ENCODE measurements around the gene SUPV3L1.

SUPV3L1 gene

DNA sequence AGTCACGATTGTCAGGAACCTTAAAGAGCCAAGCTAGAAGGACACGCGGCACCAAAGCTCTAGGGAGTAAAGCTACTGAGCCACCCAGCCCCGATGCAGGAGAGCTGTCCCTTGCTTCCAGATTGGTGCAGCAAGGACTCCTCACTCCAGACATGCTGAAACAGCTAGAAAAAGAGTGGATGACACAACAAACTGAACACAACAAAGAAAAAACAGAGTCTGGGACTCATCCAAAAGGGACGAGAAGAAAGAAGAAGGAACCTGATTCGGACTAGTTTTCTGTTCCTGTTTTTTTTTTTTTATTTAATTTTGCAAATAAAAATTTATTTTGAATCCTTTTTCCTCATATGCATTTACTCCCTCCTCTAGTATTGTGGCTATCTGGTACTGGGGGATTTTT, 28.7 kb downstream of the SUPV3L1 start:
- no peak for DNase-seq

DNA sequence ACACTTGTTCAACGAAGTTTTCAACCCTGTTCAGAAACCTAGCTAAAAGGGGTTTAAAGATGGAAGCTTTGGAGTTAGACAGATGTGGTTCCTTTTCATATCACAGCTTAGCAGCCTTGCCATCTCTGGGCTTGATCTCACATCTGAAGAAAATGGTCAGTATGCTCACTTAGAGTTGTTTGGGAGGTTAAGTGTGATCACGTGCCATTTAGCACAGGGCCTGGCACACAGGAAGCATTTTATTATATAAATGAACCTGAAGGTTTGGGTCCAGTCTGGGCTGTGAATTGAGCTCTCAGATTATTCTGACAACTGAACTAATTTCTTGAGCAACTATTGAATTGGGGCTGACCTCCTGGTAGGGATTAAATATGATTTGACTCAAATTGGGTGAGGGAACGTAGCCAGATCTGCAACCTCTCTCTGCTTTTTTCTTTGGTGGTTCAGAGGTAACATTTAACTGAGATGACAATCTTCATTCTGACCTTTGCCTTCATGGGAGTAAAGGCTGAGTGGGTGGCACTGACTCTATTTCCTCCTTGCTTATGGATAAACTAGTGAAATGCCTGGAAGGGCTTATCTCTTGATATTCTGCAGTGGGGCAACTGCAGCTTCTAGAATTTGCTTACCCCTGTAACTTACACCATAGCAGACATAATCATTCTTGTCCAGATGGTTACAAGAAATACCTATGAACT, 29.9 kb downstream of the SUPV3L1 start:
- no peak for DNase-seq

DNA sequence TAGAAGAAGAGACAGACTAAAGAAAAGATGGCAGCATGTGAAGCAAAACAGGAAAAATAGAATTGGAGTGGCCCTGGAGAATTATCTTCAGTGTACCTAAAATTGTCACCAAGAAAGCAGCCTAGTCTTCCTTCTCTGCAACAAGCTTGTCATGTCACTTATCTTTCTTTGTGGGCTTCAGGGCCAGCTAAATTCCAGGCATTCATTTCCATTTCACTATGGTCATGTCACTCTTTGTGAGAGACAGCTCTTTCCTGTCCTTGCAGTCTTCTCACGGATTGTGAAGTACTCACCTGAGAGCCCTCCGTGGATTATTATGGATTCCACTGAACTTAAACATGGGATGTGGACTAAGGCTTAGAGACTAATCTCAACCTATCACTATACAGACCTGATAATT, 31.1 kb downstream of the SUPV3L1 start:
- no peak for DNase-seq

DNA sequence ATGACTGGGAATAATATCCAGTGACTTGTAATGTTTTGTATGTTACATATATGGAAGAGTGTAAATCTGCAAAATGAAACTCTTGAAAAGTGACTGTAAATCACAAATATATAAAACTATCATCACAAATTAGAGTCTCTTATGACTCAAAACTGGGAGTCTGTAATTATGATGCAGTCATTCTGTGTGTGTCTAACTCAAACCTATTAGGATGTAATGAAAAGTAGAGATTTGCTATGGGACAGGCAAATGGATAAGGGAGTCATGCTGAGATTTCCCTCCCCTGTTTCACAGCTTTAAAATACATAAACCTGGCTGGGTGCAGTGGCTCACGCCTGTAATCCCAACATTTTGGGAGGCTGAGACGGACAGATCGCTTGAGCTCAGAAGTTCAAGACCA, 31.5 kb downstream of the SUPV3L1 start:
- DNase-seq, result no peak

DNA sequence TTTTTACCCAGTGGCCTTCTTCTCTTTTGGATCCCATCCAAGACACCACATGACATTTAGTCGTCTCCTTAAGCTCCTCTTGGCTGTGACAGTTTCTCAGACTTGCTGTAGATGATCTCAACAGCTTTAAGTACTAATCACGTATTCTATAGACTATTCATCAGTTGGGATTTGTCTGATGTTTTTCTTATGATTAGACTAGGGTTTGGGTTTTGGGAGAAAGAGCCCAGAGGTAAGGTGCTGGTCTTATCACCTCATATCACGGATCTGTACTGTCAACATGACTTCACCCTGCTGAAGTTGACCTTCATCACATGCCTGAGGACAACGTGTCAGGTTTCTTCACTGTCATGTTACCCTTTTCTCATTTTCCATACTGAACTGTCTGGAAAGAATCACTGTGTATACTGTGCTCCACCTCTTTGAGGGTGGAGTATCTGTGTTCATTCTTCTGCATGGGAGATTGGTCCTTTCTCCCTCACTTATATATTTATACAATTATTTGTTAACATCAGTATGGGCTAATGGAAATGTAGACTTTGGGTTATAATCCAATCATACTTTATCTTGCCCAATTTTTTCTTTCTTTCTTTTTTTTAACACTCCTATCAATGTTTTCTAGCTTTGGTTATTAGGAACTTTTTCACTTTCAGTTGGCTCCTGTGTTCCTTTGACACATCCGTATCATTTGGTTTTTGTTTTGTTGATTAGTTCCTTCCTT, 33.7 kb downstream of the SUPV3L1 start:
- DNase-seq, result no peak

DNA sequence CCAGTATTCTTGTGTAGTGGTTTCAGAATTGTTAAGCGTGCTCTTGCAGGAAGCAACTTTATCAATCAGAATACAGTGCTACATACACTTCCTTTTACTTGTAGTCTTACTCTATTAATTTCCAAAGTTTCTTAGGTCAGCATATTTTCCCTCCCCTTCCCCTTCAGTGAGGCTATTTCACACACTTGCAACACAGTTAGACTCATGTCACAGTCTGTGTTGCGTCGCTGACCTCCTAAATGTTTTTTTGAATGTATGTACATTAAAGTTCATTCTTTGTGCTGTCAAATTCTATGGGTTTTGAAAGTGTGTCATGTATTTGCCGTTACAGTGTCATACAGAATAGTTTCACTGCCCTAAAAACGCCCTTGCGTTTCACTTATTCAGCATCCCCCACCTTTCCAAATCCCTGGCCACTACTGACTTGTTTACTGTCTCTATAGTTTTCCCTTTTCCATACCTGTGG, 34.7 kb downstream of the SUPV3L1 start:
- no peak for DNase-seq

DNA sequence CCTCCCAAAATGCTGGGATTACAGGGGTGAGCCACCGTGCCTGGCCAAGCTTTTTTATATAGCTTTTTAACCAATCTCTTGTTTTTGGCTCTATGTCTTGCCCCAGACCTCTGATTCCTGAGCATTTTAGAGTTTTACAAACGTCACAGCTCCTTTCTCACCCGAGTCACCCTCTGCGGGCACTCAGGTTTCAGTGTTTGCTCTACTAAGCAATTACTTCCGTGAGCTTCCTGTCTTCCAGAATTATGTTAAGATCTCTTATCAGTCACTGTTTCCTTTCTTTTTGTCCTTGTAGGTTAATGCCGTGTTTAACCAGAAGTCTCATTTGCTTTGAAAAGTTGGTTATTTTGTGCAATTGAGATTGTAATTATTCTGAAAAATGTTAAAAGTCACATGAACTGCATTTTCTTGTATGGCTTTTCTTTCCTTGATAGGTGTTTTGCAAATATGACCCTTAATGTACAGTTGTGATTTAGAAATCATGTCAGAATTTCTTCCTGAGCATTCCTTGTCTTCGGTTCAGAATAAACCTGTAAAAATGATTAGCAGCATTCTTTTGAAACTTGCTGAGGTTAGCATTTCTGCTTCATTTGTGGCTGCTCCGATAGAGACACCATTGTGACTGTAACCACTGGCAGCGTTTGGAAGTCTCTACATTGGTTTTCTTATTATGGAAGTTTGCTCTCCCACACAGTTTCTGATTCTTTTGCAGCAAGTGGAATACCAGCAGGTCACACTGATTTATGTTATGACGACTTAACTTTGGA, 35.6 kb downstream of the SUPV3L1 start:
- DNase-seq, result no peak

DNA sequence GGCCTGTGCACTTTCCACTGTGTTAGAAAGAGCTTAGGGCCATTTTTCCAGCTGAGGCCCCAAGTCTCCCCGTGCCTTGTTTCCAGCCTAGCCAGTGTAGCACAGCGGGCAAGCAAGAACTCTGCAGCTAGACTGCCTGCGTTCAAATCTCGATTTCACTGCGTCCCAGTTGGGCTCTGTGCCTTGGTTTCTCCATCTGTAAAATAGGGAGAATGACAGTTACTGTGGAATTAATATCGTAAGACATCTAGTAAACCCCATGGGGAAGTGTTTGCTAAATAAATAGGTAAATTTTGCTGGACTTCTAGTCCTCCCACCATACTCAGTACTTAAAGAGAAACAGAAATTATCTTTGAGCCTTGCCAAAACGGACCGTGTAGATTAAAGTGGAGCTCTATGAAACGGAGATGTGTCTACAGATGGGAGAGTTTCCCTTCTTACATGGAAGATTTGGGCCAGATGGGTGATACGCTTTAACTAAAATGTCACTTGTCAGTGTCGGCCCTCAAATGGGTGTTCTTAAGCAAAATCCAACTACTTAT, 36.6 kb downstream of the SUPV3L1 start:
- DNase-seq, result no peak

DNA sequence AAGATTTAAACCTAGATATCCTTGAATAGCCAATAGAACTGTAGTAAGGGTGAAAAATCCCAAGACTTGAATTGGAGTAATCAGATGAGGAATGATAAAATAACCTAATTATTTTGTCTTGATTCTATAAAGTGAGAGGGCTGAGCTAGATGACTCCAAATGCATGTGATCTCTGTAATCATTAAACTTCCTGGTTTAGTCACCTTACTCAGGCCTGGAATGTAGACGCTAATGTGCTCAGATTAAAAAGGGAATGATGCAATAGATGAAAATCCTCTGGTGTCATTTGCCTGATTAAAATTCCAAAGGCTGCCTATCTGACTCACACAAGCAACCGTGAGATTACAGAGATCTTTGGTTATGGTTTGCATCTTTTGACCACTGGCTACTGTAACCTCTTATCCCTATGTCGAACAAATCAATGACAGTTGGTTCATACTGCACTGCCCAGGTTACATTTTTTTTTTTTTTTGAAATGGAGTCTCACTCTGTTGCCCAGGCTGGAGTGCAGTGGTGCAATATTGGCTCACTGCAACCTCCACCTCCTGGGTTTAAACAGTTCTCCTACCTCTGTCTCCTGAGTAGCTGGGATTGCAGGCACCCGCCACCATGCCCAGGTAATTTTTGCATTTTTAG, 37.2 kb downstream of the SUPV3L1 start:
- DNase-seq, result no peak

DNA sequence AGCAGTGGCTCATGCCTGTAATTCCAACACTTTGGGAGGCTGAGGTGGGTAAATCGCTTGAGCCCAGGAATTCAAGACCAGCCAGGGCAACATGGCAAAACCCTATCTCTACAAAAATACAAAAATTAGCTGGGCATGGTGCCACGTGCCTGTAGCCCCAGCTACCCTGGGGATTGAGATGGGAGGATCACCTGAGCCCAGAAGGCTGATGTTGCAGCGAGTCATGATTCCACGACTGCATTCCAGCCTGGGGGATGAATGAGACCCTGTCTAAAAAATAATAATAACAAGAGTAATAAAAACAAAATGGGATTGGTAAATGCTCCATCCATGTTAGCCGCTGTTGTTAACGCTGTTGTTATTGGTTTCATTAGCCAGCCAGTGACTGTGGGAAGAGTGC, 38.8 kb downstream of the SUPV3L1 start:
- no peak for DNase-seq

DNA sequence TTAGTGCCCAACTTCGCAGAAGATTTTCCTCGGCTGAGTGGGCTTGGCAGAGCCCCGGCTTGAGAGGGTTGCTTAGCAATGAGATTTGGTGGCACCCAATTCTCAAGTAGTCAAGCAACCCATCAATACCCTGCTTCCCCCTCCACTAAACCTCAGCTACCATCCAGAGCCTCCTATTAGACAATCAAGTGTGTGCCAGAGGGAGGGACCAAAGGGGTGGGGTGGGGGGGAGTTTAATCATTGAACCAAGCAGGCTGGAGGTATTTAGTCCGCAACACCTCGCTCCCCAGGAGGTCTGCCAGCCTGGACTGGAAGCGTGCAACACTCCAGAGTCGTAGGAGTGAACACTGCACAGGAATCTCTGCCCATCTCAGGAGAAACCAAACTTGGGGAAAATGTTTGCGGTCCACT, 40.0 kb downstream of the SUPV3L1 start, which contains the start of gene HKDC1:
Gene HKDC1, plus strand, starts transcription at position 292 of the 411 bp plus-strand sequence. Its CDS starts 104 bp downstream, at position 396.
- no peak for DNase-seq

DNA sequence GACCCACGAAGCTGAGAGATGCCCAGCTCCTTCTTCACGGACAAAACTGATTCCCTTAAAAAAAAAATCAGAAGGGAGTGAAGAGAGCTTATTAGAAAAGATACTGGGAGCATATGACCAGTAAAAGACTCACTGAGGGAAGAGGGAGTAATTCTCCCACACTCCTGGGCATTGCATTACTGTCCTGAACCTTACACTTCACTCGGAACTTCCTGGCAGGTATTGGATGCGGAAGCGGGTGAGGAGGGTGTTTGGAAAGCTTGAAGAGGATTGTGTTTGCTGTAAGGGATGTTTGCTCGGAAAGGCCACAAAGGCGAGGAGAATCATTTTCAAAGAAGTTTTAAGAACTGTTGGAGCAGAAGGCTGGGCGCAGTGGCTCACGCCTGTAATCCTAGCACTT, 40.5 kb downstream of the SUPV3L1 start:
- DNase-seq, result no peak

DNA sequence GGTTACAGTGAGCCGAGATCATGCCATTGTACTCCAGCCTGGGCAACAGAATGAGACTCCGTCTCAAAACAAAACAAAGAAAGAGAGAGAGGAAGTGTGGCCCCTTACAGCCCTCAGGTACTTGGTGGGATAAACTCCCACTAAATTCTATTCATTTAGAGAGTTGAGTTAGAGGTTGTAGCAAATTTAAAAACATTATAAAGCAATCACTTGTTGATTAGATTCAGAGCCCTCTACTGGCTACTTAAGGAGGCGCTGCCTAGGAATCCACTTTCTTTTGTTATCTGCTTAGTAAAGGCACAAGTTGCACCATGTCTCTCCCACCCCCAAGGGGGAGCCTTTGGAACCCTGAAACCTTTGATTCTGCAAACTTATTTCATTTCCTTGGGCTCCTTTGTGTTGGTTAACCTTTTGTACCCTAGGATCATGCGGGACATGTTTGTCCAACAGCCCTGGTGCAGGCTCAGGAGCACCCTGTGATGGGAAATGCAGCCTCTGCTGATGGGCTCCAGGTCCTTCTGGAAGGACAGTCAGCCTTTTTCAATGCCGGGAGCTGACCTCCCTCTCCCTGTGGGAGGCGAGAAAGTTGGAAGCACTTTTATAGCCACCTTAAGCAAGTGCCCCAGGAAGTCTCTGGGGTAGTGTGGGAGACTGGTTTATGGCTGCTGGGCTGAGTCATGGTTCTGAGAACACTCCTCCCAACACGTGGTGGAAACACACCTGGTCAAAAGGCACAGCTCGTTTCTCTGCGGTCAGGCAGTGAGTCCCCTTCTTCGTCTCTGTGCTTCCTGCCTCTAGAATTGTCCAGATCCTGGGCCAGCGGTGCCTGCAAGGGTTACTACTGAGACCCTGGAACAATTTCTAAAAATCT, 42.4 kb downstream of the SUPV3L1 start:
- DNase-seq, result peak; percentile 50

DNA sequence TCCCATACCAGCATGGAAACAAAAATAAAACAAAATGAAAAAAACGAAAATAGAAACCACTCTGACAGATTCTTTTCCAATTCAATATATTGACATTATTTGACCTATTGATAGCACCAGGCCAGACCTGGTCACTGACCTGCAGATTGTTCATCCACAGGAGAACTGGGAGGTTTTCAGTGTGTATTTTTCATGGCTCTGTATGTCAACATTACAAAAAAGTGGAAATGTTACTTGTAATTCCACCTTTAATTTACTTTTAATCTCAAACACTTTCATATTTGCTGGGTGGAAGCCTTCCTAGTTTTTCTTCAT, 43.0 kb downstream of the SUPV3L1 start:
- DNase-seq, result no peak

DNA sequence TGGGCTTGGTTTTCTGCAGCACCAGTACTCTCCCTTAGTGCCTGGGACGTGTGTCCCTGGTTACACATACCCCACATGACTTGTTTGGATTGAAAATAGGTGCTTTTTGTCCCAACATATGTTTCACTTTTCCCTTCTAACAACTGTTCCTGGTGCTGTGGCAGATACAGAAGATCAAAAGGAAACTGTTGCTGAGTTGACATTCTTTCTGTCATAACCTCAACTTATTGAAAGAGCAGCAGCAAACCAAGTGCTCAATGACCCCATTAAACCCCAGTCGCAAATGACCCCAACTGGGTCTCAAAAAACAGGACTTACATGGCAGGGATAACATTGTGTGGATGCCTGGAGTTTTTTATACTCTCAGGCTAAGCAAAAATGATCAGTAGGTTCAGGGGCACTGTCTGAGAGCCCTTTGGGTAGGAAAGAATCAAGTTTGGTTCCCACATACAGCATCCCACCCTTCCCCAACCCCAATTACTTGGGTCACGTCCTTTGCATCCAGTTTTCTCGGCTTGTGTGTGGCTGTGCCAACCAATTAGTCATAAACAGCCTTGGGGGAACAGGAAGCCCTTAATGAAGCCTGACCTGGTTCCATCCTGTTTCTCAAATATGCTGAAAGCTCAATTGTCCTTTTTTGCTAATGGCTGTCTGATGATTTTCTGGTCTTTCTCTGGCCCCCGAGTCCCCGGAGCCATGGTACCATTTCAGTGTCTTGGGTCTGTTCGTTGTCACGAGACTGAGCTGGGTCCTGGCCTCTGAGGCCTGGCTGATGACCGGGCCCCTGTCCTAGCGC, 45.0 kb downstream of the SUPV3L1 start:
- peak; percentile 65 for DNase-seq

DNA sequence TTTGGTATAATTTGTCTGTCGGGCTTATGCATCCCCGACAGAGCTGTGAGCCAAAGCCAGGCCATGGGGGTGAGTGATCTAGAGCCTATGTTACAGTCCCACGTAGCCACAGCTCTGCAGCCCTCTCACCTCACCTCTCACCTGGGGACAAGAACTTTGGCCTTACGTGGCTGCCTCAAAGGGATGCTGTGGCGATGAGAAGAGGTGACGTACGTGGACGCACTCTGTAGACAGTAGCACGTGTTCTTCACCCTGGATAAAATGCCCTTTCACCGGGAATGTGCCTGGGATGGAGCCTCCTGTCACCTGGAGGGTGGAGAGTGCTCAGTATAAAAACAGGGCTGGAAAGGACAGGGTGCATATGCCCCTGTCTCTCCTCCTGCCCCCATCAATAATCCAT, 45.6 kb downstream of the SUPV3L1 start:
- DNase-seq, result no peak

DNA sequence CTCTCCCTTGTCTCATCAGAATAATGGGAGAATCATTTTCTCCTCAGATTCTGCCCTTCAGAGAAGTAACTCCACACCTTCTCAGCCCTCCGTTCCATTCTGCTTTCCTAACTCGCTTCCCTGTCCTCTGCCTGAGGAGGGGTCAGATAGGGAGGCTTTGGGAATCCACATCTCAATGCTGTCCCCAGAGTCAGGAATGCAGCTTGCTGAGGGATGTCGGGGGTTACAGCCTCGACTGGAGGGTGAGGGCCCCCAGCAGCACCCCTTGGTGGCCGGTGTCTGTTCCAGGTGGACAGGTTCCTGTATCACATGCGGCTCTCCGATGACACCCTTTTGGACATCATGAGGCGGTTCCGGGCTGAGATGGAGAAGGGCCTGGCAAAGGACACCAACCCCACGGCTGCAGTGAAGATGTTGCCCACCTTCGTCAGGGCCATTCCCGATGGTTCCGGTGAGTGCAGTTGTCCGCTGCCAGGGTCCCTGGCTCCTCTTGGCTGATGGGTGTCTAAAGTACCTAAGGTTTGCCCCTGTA, 47.0 kb downstream of the SUPV3L1 start:
- DNase-seq, result no peak

DNA sequence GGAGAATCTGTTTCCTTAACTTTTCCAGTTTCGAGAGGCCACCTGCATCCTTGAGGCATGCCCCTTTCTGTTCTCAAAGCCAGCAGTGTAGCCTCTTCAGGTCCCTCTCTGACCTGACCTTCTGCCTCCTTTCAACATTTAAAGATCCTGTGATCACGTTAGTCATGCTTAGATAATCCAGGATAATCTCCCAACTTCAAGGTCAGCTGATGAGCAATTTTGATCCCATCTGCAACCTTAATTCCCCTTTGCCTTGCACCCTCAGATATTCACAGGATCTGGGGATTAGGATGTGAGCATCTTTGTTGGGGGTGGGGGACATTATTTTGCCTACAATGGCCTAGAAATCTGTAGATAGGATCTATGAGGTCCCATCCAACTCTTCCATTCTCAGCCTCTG, 48.1 kb downstream of the SUPV3L1 start:
- no peak for DNase-seq

DNA sequence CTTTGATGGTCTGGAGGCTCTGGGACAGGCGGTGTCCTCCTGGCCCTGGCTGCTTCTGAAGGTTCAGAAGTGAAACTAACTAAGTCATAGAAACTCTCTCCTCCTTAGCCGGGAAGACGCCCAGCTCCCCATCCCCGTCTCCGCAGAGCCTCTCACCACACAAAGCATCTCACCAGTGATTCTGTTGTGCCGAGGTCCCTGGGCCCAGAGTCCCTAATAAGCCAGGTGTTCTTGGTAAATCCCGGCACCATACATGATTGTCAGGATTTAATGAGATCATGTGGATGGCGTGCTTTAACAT, 49.5 kb downstream of the SUPV3L1 start:
- no peak for DNase-seq

DNA sequence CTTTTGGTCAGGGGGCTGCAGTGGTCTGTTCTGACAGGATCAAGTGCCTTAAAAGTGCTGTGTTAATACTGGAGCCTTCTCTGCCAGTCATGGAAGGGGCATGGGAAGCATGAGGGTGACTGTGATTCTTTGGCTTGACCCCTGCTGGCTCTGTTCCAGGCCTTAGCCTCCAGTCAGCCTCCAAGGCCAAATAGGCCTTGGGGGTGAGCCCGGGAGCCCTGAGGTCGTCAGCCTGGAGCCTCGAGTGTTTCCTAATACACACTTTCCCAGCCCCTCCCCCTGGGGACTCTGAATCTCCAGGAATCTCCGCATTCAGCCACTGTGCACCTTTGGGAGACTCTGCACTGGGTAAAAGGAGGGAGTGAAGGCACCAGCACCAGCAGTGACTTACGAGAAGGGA, 50.1 kb downstream of the SUPV3L1 start:
- no peak for DNase-seq

DNA sequence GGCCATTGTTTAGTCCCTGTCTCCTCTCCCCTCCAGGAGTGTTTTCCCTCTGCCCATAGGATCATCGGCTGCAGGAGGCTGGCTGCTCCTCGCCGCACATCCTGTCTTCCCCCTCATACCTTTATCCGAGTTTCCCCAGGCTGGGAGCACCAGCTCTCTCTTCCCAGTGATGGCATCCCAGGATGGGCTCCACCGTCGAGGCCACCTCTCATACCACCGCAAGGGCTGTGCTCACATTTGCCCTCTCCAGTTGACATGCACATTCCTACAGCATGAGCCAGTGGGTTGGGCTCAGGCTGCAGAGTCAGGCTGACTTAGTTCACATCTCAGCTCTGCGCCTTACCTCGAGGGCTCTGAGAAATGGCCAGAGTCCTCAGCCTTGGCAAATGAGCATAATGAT, 52.2 kb downstream of the SUPV3L1 start:
- DNase-seq, result no peak
